GM20431 (cell line): ENCODE results near the gene SPAAR.
"Not testable (repeated sequence)": the region's sequence is repeated elsewhere in the genome, so short reads cannot be mapped to it uniquely, and the experiment has no call there.

Experiments
- in situ Hi-C: fragments of 300-500 bp; cut with MseI, MboI; formaldehyde crosslinking; loops from one replicate; pipeline ENCODE4 v1.15.0; 2020; ENCODE audit warnings: low sequenced_read_pairs; ENCODE audit not compliant: unreplicated experiment

The SPAAR gene, protein sequence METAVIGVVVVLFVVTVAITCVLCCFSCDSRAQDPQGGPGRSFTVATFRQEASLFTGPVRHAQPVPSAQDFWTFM

DNA sequence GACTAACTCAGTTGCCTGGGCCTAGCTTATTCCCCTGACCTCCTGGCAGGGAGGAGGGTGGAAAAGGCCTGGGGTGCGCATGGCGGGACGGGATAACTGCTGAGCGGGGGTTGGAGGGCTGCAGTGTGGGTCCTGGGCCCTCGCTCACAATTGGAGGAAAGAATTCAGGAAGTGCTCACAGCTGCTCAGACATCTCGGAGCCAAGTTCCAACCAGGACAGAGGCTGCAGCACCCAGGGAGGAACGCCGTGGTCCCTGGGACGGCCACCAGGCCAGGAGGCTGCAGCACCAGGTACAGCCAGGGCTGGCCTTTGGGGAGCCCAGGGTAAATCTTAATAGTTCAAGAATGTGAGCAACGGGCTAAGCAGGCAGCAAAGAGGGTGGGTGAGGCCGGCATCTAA lies at the start of gene SPAAR:
SPAAR (plus strand) TSS at position 217 of the 400 bp plus-strand sequence. CDS start 974 bp downstream, outside the sequence.
- in situ Hi-C loops: no loop called here

DNA sequence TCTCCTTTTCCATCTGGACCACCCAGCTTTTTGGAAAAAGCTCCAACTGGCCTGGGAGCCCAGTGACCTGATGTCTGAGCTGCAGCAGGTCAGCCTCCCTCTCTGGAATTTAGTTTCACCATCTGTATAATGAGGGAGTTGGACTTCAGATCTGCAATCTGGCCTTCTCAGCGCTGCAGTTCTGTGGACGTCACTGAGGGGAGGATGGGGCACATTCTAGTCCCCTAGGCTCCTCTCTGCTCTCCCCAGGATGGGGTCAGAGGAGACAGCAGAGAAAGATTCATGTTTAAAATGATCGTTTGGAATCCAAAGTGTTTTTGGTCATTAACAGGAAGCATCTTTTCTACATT lies 49.3 kb upstream of the SPAAR start:
- in situ Hi-C loops: no loop called here

DNA sequence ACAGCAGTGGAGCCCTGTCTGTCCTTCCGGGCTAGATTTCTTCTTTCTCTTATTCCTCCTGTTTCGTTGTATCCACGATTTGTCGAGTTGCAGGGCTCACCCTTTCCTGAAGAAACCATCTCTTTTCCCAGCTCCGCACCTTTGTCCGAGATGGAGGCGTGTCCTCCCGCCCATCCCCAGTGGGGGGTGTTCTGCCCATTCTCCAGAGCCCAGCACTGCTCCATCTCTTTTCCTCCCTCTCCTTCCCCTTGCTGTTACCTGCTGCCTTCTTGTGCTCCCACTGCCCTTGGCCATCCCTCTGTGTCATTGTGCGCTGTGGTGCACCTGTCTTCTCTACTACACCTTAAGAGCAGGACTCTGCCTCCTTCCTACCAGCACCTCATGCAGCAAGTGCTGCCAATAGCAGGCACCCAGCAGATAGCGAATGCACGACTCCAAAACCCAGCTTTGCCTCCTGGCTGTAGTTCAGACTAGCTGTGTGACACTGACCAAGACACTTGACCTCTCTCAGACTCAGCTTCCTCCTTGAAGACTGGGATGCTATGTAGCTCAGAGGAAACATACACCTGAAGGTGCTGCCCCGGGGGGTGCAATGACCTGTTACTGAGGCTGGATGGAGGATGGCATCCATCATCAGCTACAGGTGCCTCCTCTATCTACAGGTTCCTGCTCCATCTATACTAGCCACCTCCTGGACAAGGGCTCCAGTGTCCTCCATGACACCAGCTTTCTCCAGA lies 48.0 kb upstream of the SPAAR start:
- in situ Hi-C loops: no loop called here

DNA sequence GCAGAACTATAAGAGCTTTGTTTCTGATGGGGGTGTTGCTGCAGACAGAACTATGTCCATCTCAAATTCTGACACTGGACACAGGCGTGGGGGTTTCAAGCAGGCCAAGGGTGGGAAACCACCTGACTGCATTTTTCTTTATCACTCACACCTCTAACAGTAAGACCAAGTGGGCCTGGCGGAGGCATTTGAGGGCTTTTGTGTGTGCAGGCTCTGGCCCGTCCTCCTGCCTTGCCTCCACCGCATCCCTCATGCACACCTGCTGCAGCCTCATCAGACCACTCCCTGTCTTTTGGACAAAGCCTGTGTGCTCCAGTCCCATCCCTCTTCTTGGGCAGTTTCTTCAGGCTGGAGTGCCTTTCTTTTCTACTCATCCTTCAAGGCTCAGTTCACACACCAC lies 47.0 kb upstream of the SPAAR start:
- in situ Hi-C loops: no loop called here

DNA sequence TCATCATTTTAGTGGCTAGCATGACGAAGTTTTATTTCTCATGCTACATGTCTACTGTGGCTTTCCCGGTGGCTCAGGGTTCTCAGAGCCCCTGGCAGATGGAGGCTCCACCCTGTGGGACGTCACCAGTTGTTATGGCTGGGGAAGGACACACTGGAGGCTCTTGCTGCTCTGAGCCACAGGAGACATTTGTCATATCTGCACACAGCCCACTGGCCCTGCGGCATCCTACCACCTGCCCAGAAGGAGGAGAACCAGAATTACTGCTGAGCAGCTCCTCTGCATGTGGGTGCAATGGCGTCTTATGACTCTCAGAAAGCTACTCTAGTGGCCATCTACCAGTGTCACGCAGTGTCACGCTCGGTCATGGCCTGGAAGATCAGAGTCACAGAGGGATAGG lies 45.7 kb upstream of the SPAAR start:
- in situ Hi-C loops: no loop called here

DNA sequence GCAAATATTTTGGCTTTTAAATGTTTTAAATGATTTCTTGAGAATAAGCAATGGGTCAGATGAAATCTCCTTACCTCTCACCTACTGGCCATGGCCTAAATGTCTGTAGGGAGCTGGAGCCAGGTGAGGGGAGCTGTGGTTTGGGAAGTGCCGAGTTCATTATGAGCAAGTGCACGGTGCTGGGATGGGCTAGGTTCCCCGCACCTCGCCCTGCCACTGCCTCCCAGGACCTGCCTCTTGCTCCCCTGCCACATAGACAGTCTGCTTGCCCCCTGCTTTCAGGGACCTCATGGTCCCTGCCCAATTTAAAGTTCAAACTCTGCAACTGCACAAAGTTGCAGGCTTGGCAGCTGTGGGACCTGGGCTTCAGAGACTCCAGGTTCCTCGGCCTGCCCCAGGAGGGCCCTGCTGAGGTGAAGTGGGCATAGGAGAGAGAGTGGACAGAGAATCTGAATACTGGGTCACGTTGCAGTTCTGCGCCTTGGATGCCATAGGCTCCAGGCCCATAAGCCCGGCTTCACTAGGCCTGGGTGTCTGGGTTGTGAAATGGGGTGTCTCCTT lies 44.5 kb upstream of the SPAAR start:
- in situ Hi-C loops: no loop called here

DNA sequence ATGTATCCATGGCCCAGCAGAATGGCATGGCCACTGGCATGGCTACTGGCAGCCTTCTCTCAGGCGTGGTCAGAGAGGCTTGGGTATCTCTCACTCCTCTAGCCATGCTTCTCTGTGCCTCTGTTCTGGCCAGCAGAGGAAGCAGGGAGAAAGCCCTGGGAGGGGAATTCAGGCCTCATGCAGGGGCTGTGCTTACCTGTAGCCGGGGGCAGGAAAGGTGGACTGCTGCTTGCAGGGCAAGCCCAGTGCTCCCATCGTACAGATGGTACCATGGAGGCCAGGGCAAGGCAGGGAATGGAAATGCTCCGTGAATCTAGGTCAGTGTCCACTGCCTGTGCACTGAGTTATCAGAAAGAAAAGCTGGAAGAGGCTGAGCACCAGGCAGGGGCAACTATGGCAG lies 41.8 kb upstream of the SPAAR start:
- in situ Hi-C loops: no loop called here

DNA sequence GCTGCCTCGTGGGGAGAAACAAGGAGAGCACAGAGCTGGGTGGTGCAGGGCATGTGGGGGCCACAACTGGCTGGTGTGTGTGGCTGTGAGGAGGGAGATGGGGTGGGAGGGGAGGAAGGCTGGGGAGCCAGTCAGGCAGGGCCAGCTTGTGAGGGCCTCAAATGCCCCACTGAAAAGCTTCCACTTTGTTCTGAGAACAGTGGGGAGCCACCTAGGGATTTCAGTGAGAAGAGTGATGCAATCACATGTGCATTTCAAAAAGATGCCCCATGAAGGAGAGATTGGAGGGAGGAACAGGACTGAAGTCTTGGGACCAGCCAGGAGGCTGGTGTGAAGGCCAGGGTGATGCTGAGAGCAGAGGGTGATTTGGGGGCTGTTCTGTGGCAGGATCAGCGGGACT lies 40.4 kb upstream of the SPAAR start:
- in situ Hi-C loops: no loop called here

DNA sequence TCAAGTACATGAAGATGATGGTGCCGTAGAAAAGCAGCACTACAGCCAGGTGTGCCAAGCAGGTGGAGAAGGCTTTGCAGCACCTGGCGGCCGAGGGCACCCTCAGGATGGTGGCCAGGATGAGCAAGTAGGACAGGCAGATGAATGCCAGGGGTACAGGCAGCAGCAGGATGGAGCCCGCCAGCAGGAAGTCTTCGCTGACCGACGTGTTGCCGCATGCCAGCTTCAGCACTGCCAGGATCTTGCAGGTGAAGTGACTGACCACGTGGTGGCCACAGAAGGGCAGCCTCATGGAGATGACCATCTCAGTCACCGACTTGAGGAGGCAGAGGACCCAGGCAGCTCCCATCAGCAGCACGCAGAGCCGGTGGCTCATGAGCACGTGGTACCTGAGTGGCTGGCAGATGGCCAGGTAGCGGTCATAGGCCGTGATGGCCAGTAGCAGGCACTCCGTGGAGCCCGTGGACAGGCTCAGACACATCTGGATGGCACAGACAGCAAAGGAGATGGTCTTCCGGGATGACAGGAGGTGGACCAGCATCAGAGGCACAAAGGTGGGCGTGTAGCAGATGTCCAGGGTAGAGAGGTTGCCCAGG lies 39.6 kb upstream of the SPAAR start:
- in situ Hi-C loops: no loop called here

DNA sequence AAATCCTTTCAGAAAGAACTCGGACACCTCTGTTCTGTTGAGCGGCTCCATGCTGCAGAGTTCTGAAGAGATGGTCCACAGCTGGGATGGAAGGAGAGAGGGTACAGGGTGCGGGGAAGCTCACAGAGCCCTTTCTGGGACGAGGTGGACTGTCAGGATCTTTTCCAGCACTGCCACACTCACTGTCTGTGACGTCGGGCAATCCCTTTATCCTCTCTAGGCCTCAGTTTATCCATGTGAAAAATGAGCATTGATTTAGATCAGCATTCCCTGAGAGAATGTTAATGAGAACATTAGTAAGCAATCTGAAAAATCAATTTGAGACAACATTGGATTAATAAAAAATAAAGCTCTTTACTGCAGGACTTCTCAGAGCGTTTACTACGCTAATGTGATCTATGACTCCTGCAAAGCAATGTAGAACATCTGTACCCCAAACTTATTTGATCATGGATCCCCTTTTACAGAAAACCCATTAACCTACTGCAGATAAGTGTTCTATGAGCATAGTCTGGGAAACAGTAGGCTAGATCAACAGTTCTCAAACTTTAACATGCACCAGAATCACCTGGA lies 38.9 kb upstream of the SPAAR start, which contains the start of gene OR13J1:
OR13J1 (minus strand) TSS at position 51 of the 573 bp plus-strand sequence; CDS start at position 51, 0 bp downstream.
- in situ Hi-C loops: no loop called here

DNA sequence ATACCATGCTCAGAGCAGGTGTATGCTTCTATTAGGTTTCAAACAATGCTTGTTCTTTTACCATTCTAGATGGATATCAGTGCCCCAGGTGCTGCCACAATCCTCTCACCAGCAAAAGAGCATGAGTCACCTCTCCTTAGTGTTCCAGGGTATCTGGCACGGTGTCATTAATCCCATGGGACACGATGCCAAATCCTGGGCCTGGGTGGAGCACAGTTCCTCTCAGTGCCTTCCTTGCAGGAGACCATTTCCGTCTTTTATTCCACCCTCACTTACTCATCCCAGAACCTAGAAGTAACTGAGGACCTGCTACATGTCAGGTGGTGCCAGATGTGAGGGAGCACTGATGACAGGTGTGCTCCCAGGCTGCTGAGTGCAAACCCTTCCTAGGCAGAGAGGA lies 37.7 kb upstream of the SPAAR start:
- in situ Hi-C loops: no loop called here

DNA sequence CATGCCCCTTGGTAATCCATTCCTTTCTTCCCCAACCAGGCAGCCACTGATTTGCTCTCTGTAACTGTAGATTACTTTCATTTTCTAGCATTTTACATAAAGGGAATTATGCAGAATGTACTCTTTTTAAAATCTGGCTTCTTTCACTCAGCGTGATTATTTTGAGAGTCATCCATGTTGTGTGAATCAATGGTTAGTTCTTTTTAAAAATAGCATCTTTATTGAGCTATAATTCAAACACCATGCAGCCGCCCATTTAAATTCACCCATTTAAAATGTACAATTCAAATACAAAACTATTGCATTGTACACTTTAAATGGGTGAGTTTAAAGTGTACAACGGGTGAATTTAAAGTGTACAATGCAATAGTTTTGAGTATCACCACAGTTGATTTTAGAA lies 36.8 kb upstream of the SPAAR start:
- in situ Hi-C loops: no loop called here

DNA sequence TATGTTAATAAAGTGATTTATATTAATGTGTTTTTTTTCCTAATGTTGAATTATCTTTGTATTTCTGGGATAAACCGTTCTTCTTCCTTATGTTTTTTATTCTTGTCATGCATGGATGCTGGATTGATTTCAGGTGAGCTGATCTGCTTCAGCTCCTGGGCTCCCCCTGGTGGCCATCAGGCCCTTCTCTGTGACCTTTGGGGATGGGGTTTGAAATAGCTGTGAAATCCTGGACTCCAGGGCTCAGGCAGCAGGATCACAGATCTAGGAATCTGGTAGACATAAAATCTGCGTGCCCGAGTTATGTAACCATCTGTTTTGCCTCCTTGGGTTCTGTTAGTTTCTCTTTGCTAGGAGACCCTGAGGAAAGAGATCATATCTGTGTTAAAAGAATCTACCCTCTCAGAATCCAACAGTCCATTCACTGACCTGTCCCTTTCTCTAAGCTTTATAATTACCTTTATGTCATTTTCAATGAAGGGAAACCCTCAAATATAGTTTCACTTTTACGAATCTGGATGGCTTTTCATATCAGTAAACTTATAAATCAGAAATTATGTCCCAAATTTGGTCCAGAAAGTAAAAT lies 26.9 kb upstream of the SPAAR start:
- in situ Hi-C loops: loop anchor here (10.0 kb wide), 1 partner anchor 58 kb away; the partner anchor contains the start of genes FAM221B and TMEM8B

DNA sequence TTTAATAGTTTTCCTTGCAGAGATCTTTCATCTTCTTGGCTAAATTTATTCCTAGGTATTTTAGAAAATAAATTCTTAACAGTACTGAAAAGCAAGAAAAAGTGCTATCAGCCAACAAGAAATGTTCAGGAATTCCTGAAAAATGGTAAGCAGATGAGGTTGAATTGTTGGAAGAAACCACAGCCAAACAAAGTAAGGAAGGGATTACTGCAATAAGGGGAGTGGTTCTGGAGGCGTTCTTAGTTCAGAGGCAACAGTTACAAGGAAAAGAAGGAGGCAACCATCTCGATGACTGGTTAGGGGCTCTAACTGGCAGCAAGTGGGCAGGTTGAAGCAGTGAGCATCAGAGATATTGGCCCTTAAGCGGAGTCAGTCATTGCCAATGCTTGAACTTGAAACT lies 26.3 kb upstream of the SPAAR start:
- in situ Hi-C loops: loop anchor here (10.0 kb wide), 1 partner anchor 58 kb away; the partner anchor contains the start of genes FAM221B and TMEM8B

DNA sequence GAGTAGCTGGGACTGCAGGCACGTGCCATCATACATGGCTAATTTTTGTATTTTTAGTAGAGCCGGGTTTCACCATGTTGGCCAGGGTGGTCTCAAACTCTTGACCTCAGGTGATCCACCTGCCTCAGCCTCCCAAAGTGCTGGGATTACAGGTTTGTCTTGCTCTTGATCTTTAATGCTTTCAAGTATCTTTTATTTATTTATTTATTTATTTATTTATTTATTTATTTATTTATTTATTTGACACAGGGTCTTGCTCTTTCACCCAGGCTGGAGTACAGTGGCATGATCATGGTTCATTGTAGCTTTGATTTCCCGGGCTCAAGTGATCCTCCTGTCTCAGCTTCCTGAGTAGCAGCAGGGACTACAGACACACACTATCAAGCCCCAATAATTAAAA lies 24.4 kb upstream of the SPAAR start:
- in situ Hi-C loops: loop anchor here (10.0 kb wide), 1 partner anchor 60 kb away; the partner anchor contains the start of genes FAM221B and TMEM8B

DNA sequence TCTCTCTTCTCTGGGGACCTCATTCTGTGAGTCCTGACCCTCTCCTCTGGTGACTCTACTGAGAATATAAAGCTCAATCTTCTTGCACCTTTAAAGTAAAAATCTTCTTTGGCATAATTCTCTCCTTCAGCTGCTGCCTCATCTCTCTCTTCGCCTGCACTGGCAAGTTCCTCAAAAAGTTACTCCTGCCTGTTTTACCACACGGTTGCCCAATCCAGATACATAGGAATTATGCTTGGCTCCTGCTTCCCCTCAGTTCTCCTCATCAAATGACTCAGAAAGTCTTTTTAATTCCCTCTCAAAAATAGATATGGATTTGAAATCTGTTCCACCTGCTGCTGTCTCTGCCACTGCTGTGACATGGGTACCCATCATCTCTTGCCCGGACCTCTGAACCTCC lies 17.6 kb upstream of the SPAAR start:
- in situ Hi-C loops: no loop called here

DNA sequence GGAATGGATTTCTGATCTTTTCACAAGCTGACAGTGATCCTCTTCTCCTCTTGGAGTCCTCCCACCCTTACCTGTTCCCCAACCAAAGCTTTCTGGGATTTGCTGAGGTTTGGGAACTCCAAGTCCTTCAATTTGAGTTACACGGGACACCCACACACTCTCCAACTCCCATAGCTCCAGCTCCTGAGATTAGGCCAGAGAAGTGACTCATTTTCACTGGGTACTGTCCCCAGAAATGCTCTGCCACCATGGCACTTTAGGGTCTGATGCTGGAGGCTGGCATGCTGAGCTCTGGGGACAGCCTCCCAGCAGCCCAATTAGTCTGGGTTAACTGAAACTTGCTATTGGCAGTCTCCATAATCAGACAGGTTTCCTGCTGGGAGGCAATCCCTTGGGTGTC lies 17.2 kb upstream of the SPAAR start:
- in situ Hi-C loops: no loop called here

DNA sequence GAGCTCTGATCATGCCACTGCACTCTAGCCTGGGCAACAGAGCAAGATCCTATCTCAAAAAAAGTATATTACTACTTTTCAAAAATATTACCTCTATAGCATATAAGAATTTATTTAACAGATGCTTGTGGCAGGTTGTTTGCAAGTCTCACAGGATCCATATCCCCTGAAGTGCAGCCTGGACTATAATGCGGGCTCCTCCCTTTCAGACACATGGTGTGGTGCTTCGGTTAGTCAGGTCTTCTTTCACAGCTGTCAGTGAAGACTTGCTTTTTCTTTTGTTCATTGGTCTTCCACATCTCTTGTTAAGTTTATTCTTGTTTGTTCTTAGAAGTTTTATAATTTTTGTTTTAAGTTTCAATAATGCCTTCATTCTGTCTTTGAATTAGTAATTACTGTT lies 12.7 kb upstream of the SPAAR start:
- in situ Hi-C loops: no loop called here

DNA sequence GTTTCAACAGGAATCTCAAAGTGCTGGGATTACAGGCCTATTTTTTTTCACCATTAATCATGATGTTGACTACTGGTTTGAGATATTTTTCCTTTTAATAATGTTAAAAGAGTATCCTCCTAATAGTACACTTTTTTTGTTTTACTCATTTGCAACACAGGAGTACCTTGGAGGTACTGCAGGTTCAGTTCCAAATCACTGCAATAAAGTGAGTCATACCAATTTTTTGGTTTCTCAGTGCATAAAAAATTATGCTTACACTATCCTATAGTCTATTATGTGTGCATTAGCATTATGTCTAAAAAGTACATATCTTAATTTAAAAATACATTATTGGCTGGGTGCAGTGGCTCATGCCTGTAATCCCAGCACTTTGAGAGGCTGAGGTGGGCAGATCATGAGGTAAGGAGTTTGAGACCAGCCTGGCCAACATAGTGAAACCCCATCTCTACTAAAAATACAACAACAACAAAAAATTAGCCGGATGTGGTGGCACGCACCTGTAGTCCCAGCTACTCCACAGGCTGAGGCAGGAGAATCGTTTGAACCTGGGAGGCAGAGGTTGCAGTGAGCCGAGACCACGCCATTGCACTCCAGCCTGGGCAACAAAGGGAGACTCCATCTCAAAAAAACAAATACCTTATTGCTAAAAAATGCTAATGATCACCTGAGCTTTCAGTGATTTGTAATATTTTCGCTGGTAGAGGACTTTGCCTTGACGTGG lies 11.8 kb upstream of the SPAAR start:
- in situ Hi-C loops: not testable (repeated sequence)

DNA sequence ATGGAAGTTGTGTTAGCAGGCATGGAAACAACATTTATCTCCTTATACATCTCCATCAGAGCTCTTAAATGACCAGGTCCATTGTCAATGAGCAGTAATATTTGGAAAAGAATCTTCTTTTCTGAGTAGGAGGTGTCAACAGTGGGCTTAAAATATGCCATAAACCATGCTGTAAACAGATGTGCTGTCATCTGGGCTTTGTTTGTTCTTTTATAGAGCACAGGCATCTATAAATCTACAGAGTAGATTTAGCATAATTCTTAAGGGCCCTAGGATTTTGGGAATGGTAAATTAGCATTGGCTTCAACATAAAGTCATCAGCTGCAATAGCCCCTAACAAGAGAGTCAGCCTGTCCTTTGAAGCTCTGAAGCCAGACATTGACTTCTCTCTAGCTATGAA lies 11.0 kb upstream of the SPAAR start:
- in situ Hi-C loops: no loop called here
